ENCODE measurements around the gene SFXN3. TPM values are rescaled to one million over a fixed set of nuclear protein-coding genes. Genes with fewer than 3 reads are reported as not detected.

The SFXN3 gene
- total RNA-seq, 1 donor from 2014 or later: 72.4 TPM

DNA sequence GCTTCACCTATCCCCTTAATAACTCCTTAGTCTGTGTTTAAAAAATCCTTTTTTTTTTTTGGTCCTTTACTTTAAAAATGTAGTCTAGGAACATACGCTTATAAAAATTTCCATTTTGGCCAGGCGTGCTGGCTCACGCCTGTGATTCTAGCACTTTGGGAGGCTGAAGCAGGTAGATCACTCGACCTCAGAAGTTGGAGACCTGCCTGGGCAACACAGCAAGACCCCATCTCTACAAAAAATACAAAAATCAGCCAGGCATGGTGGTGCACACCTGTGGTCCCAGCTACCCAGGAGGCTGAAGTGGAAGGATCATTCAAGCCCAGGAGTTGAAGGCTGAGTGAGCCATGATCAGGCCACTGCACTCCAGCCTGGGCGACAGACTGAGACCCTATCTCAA is 45.6 kb downstream of the SFXN3 start:
- no peaks in the 10 kb centered on the region for H3K27me3 ChIP-seq
- no peak overlapping the region for H3K4me3 ChIP-seq
- H3K9me3 ChIP-seq: no peaks in the 10 kb centered on the region
- intact Hi-C loops (cut with DNase I): no loop called here
- TF ChIP-seq, protein P1, sequence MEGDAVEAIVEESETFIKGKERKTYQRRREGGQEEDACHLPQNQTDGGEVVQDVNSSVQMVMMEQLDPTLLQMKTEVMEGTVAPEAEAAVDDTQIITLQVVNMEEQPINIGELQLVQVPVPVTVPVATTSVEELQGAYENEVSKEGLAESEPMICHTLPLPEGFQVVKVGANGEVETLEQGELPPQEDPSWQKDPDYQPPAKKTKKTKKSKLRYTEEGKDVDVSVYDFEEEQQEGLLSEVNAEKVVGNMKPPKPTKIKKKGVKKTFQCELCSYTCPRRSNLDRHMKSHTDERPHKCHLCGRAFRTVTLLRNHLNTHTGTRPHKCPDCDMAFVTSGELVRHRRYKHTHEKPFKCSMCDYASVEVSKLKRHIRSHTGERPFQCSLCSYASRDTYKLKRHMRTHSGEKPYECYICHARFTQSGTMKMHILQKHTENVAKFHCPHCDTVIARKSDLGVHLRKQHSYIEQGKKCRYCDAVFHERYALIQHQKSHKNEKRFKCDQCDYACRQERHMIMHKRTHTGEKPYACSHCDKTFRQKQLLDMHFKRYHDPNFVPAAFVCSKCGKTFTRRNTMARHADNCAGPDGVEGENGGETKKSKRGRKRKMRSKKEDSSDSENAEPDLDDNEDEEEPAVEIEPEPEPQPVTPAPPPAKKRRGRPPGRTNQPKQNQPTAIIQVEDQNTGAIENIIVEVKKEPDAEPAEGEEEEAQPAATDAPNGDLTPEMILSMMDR (IDR thresholded peaks at IDR 0.05): no peak
- H3K27ac ChIP-seq: no peak overlapping the region
- DNase-seq (ENCODE audit: low spot score in 2 of 2): no peak
- no peaks in the 10 kb centered on the region for H3K4me1 ChIP-seq
- no peaks in the 10 kb centered on the region for H3K36me3 ChIP-seq

DNA sequence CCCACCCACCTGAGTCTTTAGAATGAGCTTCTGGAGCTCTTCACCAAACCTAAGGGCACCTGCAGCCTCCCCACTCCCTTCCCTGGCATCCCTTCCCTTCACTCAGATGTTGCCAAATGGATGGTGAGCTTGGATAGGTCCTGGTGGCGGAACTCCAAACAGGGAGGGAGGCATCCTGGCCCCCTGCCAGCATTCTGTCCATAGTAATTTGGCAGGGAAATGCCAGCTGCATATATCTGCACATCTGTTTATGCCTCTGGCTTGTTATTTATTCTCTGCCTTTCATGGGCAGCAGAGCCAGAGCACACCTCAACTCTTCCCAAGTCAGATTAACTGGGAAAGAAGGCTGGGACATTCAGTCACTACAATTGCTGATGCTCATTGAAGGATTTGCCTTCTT is 48.8 kb downstream of the SFXN3 start:
- no peaks in the 10 kb centered on the region for H3K9me3 ChIP-seq
- H3K27ac ChIP-seq: no peak overlapping the region
- no peaks in the 10 kb centered on the region for H3K4me1 ChIP-seq
- H3K36me3 ChIP-seq: no peaks in the 10 kb centered on the region
- DNase-seq (ENCODE audit: low spot score in 2 of 2): no peak
- TF ChIP-seq, protein P1 (IDR thresholded peaks at IDR 0.05): no peak
- no peaks in the 10 kb centered on the region for H3K27me3 ChIP-seq
- no peak overlapping the region for H3K4me3 ChIP-seq
- intact Hi-C loops (cut with DNase I): no loop called here

DNA sequence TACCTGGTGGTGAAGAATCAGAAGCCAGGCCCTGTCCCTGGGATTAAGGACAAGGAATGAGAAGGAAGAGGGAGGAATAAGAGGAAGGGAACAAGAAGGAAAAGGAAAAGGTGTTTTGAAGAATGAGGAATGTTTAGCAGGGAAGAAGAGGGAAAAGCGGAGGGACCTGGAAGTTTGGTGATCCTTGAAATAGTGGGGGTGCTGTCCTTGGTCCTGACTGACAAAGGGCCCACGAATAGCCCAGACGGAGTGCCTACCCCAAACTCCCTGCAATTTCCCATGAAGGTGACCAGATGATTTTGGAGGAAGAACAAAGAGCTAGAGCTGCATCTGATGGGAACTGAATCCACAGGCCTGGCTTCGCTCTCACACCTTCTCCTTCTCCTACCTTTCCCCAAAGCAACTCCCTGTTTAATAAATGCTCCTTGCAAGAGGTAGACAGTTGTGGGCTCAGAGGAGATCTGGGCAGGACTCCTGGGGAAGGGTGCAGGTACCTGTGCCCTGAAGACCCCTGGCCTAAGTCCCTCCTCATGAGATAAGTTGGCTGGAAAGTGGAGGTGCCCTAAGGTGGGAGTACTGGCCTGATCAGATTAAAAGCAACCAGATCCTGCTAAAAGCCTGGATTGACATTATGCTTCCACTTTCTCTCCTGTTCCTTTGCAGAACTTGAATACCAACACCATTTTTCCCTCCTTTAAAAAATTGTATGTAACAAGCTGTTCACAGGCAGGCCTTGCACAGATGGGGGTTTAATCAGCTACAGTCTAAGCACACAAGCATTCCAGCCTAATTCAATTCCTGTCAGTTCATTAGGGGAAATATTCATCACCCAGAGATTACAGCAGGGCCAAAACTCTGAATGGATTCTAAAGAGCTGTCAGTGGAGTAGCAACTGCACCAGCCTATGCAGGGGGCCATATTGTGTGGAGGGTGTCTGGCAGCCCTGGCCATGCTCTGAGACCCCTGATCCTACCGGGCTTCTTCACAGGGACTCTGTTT is 50.2 kb downstream of the SFXN3 start:
- no peak overlapping the region for H3K4me3 ChIP-seq
- no peaks in the 10 kb centered on the region for H3K27me3 ChIP-seq
- TF ChIP-seq, protein P1 (IDR thresholded peaks at IDR 0.05): no peak
- H3K4me1 ChIP-seq: no peaks in the 10 kb centered on the region
- intact Hi-C loops (cut with DNase I): no loop called here
- no peaks in the 10 kb centered on the region for H3K9me3 ChIP-seq
- no peaks in the 10 kb centered on the region for H3K36me3 ChIP-seq
- no peak for DNase-seq (ENCODE audit: low spot score in 2 of 2)
- H3K27ac ChIP-seq: no peak overlapping the region

DNA sequence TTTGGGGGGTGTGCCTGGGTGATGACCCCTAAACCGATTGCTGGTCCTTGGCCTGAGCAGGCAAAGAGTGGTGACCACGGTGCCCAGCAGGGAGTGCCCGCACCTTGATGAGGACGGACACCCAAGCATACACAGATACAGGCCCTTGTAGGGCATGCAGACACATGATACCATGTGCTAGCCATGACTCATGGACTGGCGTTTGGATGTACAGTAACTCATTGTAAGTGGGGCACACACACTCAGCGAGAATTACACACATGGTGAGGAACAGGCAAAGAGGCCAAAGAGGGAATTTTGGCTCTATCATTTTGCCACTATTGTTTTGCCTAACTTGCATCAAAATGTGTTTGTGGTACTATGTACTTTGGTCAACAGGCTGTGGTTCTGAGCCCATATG is 54.8 kb downstream of the SFXN3 start:
- intact Hi-C loops (cut with DNase I): no loop called here
- H3K36me3 ChIP-seq: no peaks in the 10 kb centered on the region
- no peaks in the 10 kb centered on the region for H3K27me3 ChIP-seq
- H3K9me3 ChIP-seq: no peaks in the 10 kb centered on the region
- TF ChIP-seq, protein P1 (IDR thresholded peaks at IDR 0.05): no peak
- no peaks in the 10 kb centered on the region for H3K4me1 ChIP-seq
- DNase-seq (ENCODE audit: low spot score in 2 of 2): no peak
- H3K4me3 ChIP-seq: no peak overlapping the region
- H3K27ac ChIP-seq: no peak overlapping the region

DNA sequence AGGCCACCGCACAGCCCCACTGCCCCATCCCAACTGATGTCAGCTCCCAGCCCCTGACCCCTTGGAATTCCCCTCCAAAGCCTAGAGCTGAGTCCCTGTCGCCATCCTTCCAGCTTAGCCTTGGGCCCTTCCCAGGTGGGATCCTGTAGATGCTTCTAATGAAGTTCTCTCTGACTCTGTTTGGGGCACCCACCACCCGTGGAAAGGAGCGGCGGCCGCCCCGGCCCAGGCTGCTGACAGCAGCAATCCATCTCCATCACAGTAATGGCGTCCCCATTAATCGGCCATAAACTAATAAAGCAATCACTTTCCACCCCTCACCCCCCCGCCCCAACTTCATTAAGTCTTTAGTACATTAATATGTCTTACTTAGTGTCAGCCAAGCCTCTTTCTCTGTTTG is 56.3 kb downstream of the SFXN3 start:
- Histone ChIP-seq H3K4me3 (no peak overlapping the region), H3K27me3 (no peaks in the 10 kb centered on the region), H3K36me3 (no peaks in the 10 kb centered on the region), H3K27ac (no peak overlapping the region), H3K4me1 (no peaks in the 10 kb centered on the region), H3K9me3 (no peaks in the 10 kb centered on the region)
- DNase-seq (ENCODE audit: low spot score in 2 of 2): no peak
- intact Hi-C loops (cut with DNase I): no loop called here
- TF ChIP-seq, protein P1 (IDR thresholded peaks at IDR 0.05): no peak
